OCI-LY7 (cell line): ENCODE measurements around the gene PDE3B.

Experiments used
- EZH2phosphoT487 ChIP-seq: fragments of 200-600 bp; sonication (generic); IDR thresholded peaks from 2 replicates; pipeline ENCODE4 v1.6.1; 2018; ENCODE audit warnings: low read depth, borderline replicate concordance, mild to moderate bottlenecking, mixed run types, antibody characterized with exemption, low read length, moderate library complexity, mixed read lengths
- TF ChIP-seq, protein P1 (sequence below): fragments of 200-600 bp; sonication (generic); conservative IDR thresholded peaks from 2 replicates; pipeline ENCODE4 v1.5.1; 2014; ENCODE audit warnings: mild to moderate bottlenecking, antibody characterized with exemption, low read length, moderate library complexity, mixed read lengths

GRCh38 chr11:14860511-14860910 is 216.9 kb downstream of the PDE3B start:
- TF ChIP-seq, protein P1, sequence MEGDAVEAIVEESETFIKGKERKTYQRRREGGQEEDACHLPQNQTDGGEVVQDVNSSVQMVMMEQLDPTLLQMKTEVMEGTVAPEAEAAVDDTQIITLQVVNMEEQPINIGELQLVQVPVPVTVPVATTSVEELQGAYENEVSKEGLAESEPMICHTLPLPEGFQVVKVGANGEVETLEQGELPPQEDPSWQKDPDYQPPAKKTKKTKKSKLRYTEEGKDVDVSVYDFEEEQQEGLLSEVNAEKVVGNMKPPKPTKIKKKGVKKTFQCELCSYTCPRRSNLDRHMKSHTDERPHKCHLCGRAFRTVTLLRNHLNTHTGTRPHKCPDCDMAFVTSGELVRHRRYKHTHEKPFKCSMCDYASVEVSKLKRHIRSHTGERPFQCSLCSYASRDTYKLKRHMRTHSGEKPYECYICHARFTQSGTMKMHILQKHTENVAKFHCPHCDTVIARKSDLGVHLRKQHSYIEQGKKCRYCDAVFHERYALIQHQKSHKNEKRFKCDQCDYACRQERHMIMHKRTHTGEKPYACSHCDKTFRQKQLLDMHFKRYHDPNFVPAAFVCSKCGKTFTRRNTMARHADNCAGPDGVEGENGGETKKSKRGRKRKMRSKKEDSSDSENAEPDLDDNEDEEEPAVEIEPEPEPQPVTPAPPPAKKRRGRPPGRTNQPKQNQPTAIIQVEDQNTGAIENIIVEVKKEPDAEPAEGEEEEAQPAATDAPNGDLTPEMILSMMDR: no peak
- no peak for TF ChIP-seq EZH2phosphoT487
